Stimulated activated naive CD8-positive, alpha-beta T cell treated with anti-CD3 and anti-CD28 coated beads, Interleukin-15, amount 100 ng/mL, for 72 hours (primary cell): Measurements from ENCODE around the gene MMP19.

ENCODE experiments used
- ATAC-seq: fragments of 150-1000 bp; cut with Tn5 transposase; 2 replicates; pipeline ENCODE4 v1.10.0; 2021; ENCODE audit warnings: mild to moderate bottlenecking, moderate library complexity
- DNase-seq, 2 donors: peaks; one replicate each; pipeline ENCODE4 v3.0.0; 2021 to 2022
- H3K27ac Mint-ChIP-seq, 2 donors: one replicate each; pipeline ENCODE4 v1.8.0; 2022; ENCODE audit warnings: mild to moderate bottlenecking in 2 of 2, mixed read lengths in 2 of 2, moderate library complexity in 2 of 2
- H3K27me3 Mint-ChIP-seq: one replicate; pipeline ENCODE4 v1.8.0; 2022; ENCODE audit warnings: mixed read lengths
- H3K4me1 Mint-ChIP-seq: one replicate; pipeline ENCODE4 v1.8.0; 2022; ENCODE audit warnings: mild to moderate bottlenecking, mixed read lengths
- H3K4me3 Mint-ChIP-seq, 2 donors: one replicate each; pipeline ENCODE4 v1.8.0; 2022; ENCODE audit warnings: mild to moderate bottlenecking in 2 of 2, mixed read lengths in 2 of 2, moderate library complexity in 1 of 2
- H3K9me3 Mint-ChIP-seq, 2 donors: one replicate each; pipeline ENCODE4 v1.8.0; 2022; ENCODE audit warnings: mixed read lengths in 2 of 2

Gene MMP19

GRCh38 chr12:55829967-55830600, 12.7 kb downstream of the MMP19 start:
- Mint-ChIP-seq H3K4me1 (peaks cover 61% of the 10 kb centered on the region), H3K4me3 (peak overlapping the region; percentile 98 to 100), H3K9me3 (no peaks in the 10 kb centered on the region), H3K27ac (peak overlapping the region; percentile 97), H3K27me3 (no peaks in the 10 kb centered on the region)
- ATAC-seq (peak; percentile 52), DNase-seq (peak; percentile 47 to 48)

GRCh38 chr12:55828357-55828756, 14.4 kb downstream of the MMP19 start:
- no peaks in the 10 kb centered on the region for H3K27me3 Mint-ChIP-seq
- no peak for ATAC-seq
- peaks cover 76% of the 10 kb centered on the region for H3K4me1 Mint-ChIP-seq
- peak overlapping the region; percentile 98 to 100 for H3K4me3 Mint-ChIP-seq
- H3K9me3 Mint-ChIP-seq, result no peaks in the 10 kb centered on the region
- H3K27ac Mint-ChIP-seq, result peak overlapping the region in 1 of 2 donors; percentile 97
- no peak for DNase-seq

GRCh38 chr12:55827806-55828205, 14.9 kb downstream of the MMP19 start:
- H3K4me1 Mint-ChIP-seq, result peaks cover 79% of the 10 kb centered on the region
- DNase-seq (no peak), ATAC-seq (no peak)
- peak overlapping the region in 1 of 2 donors; percentile 97 for H3K27ac Mint-ChIP-seq
- no peaks in the 10 kb centered on the region for H3K9me3 Mint-ChIP-seq
- H3K4me3 Mint-ChIP-seq, result peak overlapping the region; percentile 98 to 100
- H3K27me3 Mint-ChIP-seq, result no peaks in the 10 kb centered on the region

GRCh38 chr12:55824726-55825125, 18.0 kb downstream of the MMP19 start:
- Mint-ChIP-seq H3K4me3 (peak overlapping the region; percentile 59 to 98), H3K4me1 (peaks cover 70% of the 10 kb centered on the region), H3K9me3 (no peaks in the 10 kb centered on the region), H3K27ac (peak overlapping the region; percentile 38 to 86), H3K27me3 (no peaks in the 10 kb centered on the region)
- DNase-seq (no peak), ATAC-seq (no peak)

GRCh38 chr12:55823419-55823818, 19.3 kb downstream of the MMP19 start:
- Mint-ChIP-seq H3K4me1 (peaks cover 81% of the 10 kb centered on the region), H3K27me3 (no peaks in the 10 kb centered on the region), H3K27ac (peak overlapping the region in 1 of 2 donors; percentile 57), H3K9me3 (no peaks in the 10 kb centered on the region), H3K4me3 (no peak overlapping the region)
- ATAC-seq (no peak), DNase-seq (no peak)

- no peak for ATAC-seq
- Mint-ChIP-seq H3K4me3 (no peak overlapping the region), H3K4me1 (peaks cover 70% of the 10 kb centered on the region), H3K27me3 (no peaks in the 10 kb centered on the region), H3K9me3 (no peaks in the 10 kb centered on the region), H3K27ac (peak overlapping the region in 1 of 2 donors; percentile 56)
- DNase-seq, result no peak
These were observed 20.5 kb downstream of the MMP19 start for GRCh38 chr12:55822228-55822627.

GRCh38 chr12:55820679-55821078, 22.1 kb downstream of the MMP19 start:
- no peak for DNase-seq
- H3K4me3 Mint-ChIP-seq, result no peak overlapping the region
- H3K27ac Mint-ChIP-seq, result peak overlapping the region in 1 of 2 donors; percentile 23
- peaks cover 60% of the 10 kb centered on the region for H3K4me1 Mint-ChIP-seq
- no peak for ATAC-seq
- H3K9me3 Mint-ChIP-seq, result no peaks in the 10 kb centered on the region
- H3K27me3 Mint-ChIP-seq, result no peaks in the 10 kb centered on the region

GRCh38 chr12:55818886-55819285, 23.9 kb downstream of the MMP19 start:
- DNase-seq, result no peak
- Mint-ChIP-seq H3K27ac (peak overlapping the region; percentile 6 to 89), H3K27me3 (no peaks in the 10 kb centered on the region), H3K4me3 (no peak overlapping the region), H3K9me3 (no peaks in the 10 kb centered on the region), H3K4me1 (peaks cover 55% of the 10 kb centered on the region)
- ATAC-seq, result no peak

GRCh38 chr12:55818140-55818728, 24.5 kb downstream of the MMP19 start:
- Mint-ChIP-seq H3K27me3 (no peaks in the 10 kb centered on the region), H3K27ac (peak overlapping the region in 1 of 2 donors; percentile 35), H3K4me3 (no peak overlapping the region), H3K4me1 (peaks cover 52% of the 10 kb centered on the region), H3K9me3 (no peaks in the 10 kb centered on the region)
- DNase-seq (no peak), ATAC-seq (peak; percentile 60)

GRCh38 chr12:55817345-55818139, 25.2 kb downstream of the MMP19 start, which contains the start of the genes ORMDL2 and SARNP:
Gene ORMDL2 (plus strand): TSS chr12:55818041. CDS start chr12:55819000, 959 bp downstream.
Gene SARNP (minus strand): TSS chr12:55817724. CDS start chr12:55817701, 23 bp downstream.
- ATAC-seq, result peak; percentile 97

GRCh38 chr12:55816881-55817344, 25.8 kb downstream of the MMP19 start:
- no peak for ATAC-seq
- Mint-ChIP-seq H3K27me3 (no peaks in the 10 kb centered on the region), H3K4me3 (no peak overlapping the region)

More at GRCh38 chr12:55817345-55818139, 25.2 kb downstream of the MMP19 start, which contains the start of the genes ORMDL2 and SARNP:
- Mint-ChIP-seq H3K4me3 (no peak within 1 kb of the TSS), H3K4me1 (peaks cover 56% of the 10 kb centered on the region), H3K9me3 (no peaks in the 10 kb centered on the region), H3K27me3 (no peaks in the 10 kb centered on the region), H3K27ac (peak within 1 kb of the TSS in 1 of 2 donors; percentile 35)
- peak; percentile 95 to 99 for DNase-seq

GRCh38 chr12:55815473-55815872, 27.3 kb downstream of the MMP19 start:
- no peak for DNase-seq
- Mint-ChIP-seq H3K4me1 (peaks cover 62% of the 10 kb centered on the region), H3K9me3 (no peaks in the 10 kb centered on the region), H3K4me3 (peak overlapping the region; percentile 16 to 37), H3K27ac (no peak overlapping the region), H3K27me3 (no peaks in the 10 kb centered on the region)
- no peak for ATAC-seq

More at GRCh38 chr12:55816881-55817344, 25.8 kb downstream of the MMP19 start:
- H3K27ac Mint-ChIP-seq, result no peak overlapping the region
- peaks cover 56% of the 10 kb centered on the region for H3K4me1 Mint-ChIP-seq
- no peaks in the 10 kb centered on the region for H3K9me3 Mint-ChIP-seq
- DNase-seq, result no peak

GRCh38 chr12:55814257-55814656, 28.5 kb downstream of the MMP19 start:
- peaks cover 61% of the 10 kb centered on the region for H3K4me1 Mint-ChIP-seq
- H3K4me3 Mint-ChIP-seq, result peak overlapping the region in 1 of 2 donors; percentile 2
- H3K27ac Mint-ChIP-seq, result peak overlapping the region in 1 of 2 donors; percentile 9
- no peak for ATAC-seq
- DNase-seq, result no peak
- H3K27me3 Mint-ChIP-seq, result no peaks in the 10 kb centered on the region
- H3K9me3 Mint-ChIP-seq, result no peaks in the 10 kb centered on the region

- no peak overlapping the region for H3K4me3 Mint-ChIP-seq
- H3K9me3 Mint-ChIP-seq, result no peaks in the 10 kb centered on the region
- H3K4me1 Mint-ChIP-seq, result peaks cover 58% of the 10 kb centered on the region
- ATAC-seq (no peak), DNase-seq (no peak)
- no peaks in the 10 kb centered on the region for H3K27me3 Mint-ChIP-seq
- no peak overlapping the region for H3K27ac Mint-ChIP-seq
These were observed 30.6 kb downstream of the MMP19 start for GRCh38 chr12:55812088-55812487.

- ATAC-seq, result no peak
- no peak for DNase-seq
- Mint-ChIP-seq H3K27ac (peak overlapping the region in 1 of 2 donors; percentile 45), H3K4me3 (no peak overlapping the region), H3K4me1 (peaks cover 54% of the 10 kb centered on the region), H3K27me3 (no peaks in the 10 kb centered on the region), H3K9me3 (no peaks in the 10 kb centered on the region)
These were observed 33.5 kb downstream of the MMP19 start for GRCh38 chr12:55809274-55809673.
